Activated CD4-positive, CD25-positive, alpha-beta regulatory T cell treated with anti-CD3 and anti-CD28 coated beads, Interleukin-2, amount 50 U/mL, for 72 hours (primary cell): ENCODE results near the gene SENP3.

Source experiments
- DNase-seq: peaks from one replicate; pipeline ENCODE4 v3.0.0; 2021

The SENP3 gene

GRCh38 chr17:7611635-7612293, 50.0 kb downstream of the SENP3 start:
- no peak for DNase-seq

- no peak for DNase-seq
These were observed 50.5 kb downstream of the SENP3 start for GRCh38 chr17:7612294-7612640.

GRCh38 chr17:7613769-7614424, 52.2 kb downstream of the SENP3 start:
- no peak for DNase-seq

GRCh38 chr17:7614425-7615264, 52.9 kb downstream of the SENP3 start, which contains the start of gene FXR2:
FXR2 (minus strand) TSS chr17:7614897; CDS start chr17:7614532, 365 bp downstream.
- DNase-seq = peak; percentile 95

GRCh38 chr17:7615265-7615747, 53.6 kb downstream of the SENP3 start:
- DNase-seq = no peak

- DNase-seq = no peak
These were observed 56.9 kb downstream of the SENP3 start for GRCh38 chr17:7618608-7619007.

GRCh38 chr17:7620835-7621234, 59.1 kb downstream of the SENP3 start:
- DNase-seq = no peak
